Keratinocyte (primary cell): ENCODE data around the gene CCNH. TPM values are rescaled to one million over a fixed set of nuclear protein-coding genes. Genes with fewer than 3 reads are reported as not detected.

Source experiments
- DNase-seq: peaks from one replicate; pipeline ENCODE4 v3.0.0-alpha.2; 2011; ENCODE audit warnings: low read depth, missing footprints, low spot score
- FAIRE-seq: peaks from 2 replicates; lab custom pipeline; 2011; peaks lifted over from hg19 to GRCh38; lab: Jason Lieb, UNC
- H2AFZ ChIP-seq: 2 replicates; pipeline ENCODE4 v1.6.0; 2012; ENCODE audit warnings: low read length, control low read depth, inconsistent platforms; ENCODE audit not compliant: control insufficient read depth
- H3K27ac ChIP-seq: 2 replicates; pipeline ENCODE4 v1.5.1; 2011; ENCODE audit warnings: low read length; ENCODE audit not compliant: control insufficient read depth, insufficient read depth
- H3K27me3 ChIP-seq: 3 replicates; pipeline ENCODE4 v1.6.0; 2011; ENCODE audit warnings: low read length; ENCODE audit not compliant: control insufficient read depth, insufficient read depth; ENCODE audit errors: extremely low read depth
- H3K36me3 ChIP-seq, 2 experiments: 2 replicates in 1 of 2; 3 replicates in 1 of 2; pipeline ENCODE4 v1.5.1; 2011; ENCODE audit warnings: low read length in 2 of 2, mild to moderate bottlenecking in 1 of 2; ENCODE audit not compliant: control insufficient read depth in 2 of 2, insufficient read depth in 2 of 2; ENCODE audit errors: extremely low read depth in 1 of 2
- H3K4me1 ChIP-seq: 3 replicates; pipeline ENCODE4 v1.5.1; 2011; ENCODE audit warnings: low read length; ENCODE audit not compliant: control insufficient read depth, insufficient read depth; ENCODE audit errors: extremely low read depth
- H3K4me2 ChIP-seq: 3 replicates; pipeline ENCODE4 v1.6.0; 2011; ENCODE audit warnings: low read depth, low read length; ENCODE audit not compliant: control insufficient read depth, insufficient read depth; ENCODE audit errors: extremely low read depth
- H3K4me3 ChIP-seq, 3 experiments: fragments of 200-600 bp in 1 of 3; sonication (generic) in 1 of 3; 2 replicates in 2 of 3; 3 replicates in 1 of 3; pipeline ENCODE4 v1.5.1; 2011 to 2016; ENCODE audit warnings: low read length in 3 of 3, mild to moderate bottlenecking in 3 of 3, control low read depth in 2 of 3, inconsistent platforms in 1 of 3, low read depth in 1 of 3, mixed read lengths in 1 of 3, mixed run types in 1 of 3, moderate library complexity in 1 of 3; ENCODE audit not compliant: control insufficient read depth in 2 of 3, insufficient read depth in 2 of 3; ENCODE audit errors: extremely low read depth in 1 of 3
- H3K79me2 ChIP-seq: 2 replicates; pipeline ENCODE4 v1.6.0; 2012; ENCODE audit warnings: low read length; ENCODE audit not compliant: control insufficient read depth, insufficient read depth
- H3K9ac ChIP-seq: 3 replicates; pipeline ENCODE4 v1.6.0; 2011; ENCODE audit warnings: low read length; ENCODE audit not compliant: control insufficient read depth, insufficient read depth; ENCODE audit errors: extremely low read depth
- H3K9me1 ChIP-seq: 3 replicates; pipeline ENCODE4 v1.6.0; 2011; ENCODE audit warnings: low read length; ENCODE audit not compliant: control insufficient read depth, insufficient read depth; ENCODE audit errors: extremely low read depth
- H3K9me3 ChIP-seq: 2 replicates; pipeline ENCODE4 v1.5.1; 2012; ENCODE audit warnings: low read depth, low read length; ENCODE audit not compliant: control insufficient read depth
- H4K20me1 ChIP-seq: 3 replicates; pipeline ENCODE4 v1.6.0; 2011; ENCODE audit warnings: low read length; ENCODE audit not compliant: control insufficient read depth, insufficient read depth; ENCODE audit errors: extremely low read depth
- CTCF ChIP-seq, 3 experiments: IDR thresholded peaks in 1 of 3; conservative IDR thresholded peaks in 1 of 3; optimal IDR thresholded peaks in 1 of 3; 2 replicates in 2 of 3; 3 replicates in 1 of 3; pipeline versions ENCODE3 to v1.5.1; 2011; ENCODE audit warnings: low read length in 3 of 3, mild to moderate bottlenecking in 3 of 3, moderate library complexity in 2 of 3, control low read depth in 1 of 3, inconsistent platforms in 1 of 3; ENCODE audit not compliant: insufficient read depth in 2 of 3; ENCODE audit errors: extremely low read depth in 1 of 3
- EZH2 ChIP-seq: IDR thresholded peaks from one replicate; pipeline ENCODE4 v1.6.1; 2012; ENCODE audit warnings: inconsistent platforms, mild to moderate bottlenecking, low read length, moderate library complexity
- dilution Hi-C: fragments of 300-500 bp; cut with MboI; formaldehyde crosslinking; loops from one replicate; pipeline ENCODE4 v1.7.0; 2020; ENCODE audit warnings: low sequenced_read_pairs; ENCODE audit not compliant: extremely low pct_ligation_motif_present
- polyA plus RNA-seq, 5 experiments: library from polyadenylated mRNA; depleted of rRNA in 3 of 5; stranded (reverse) in 3 of 5; stranded (forward) in 1 of 5; unstranded in 1 of 5; fragments of >200 nt; gene quantifications; 1 replicate in 1 of 5; 2 replicates in 3 of 5; 3 replicates in 1 of 5; pipeline versions ENCODE4 v1.2.1 to v1.2.3, GENCODE V29; 2011 to 2012; ENCODE audit warnings: missing spikeins in 2 of 5, low read depth in 1 of 5, low replicate concordance in 1 of 5

Gene CCNH
- polyA plus RNA-seq, 1 donor (not counting 4 experiments of a cell fraction or from before 2014, with no cell fraction given), result 56.5 TPM

- Histone ChIP-seq H4K20me1 (peaks cover 2% of the 10 kb centered on the region), H3K79me2 (no peaks in the 10 kb centered on the region), H3K27me3 (no peaks in the 10 kb centered on the region), H3K4me1 (peaks cover 21% of the 10 kb centered on the region), H3K9me3 (no peaks in the 10 kb centered on the region), H3K4me3 (no peak overlapping the region), H3K9me1 (no peaks in the 10 kb centered on the region), H3K27ac (peak overlapping the region; percentile 28), H3K4me2 (no peak overlapping the region), H3K9ac (no peak overlapping the region), H2AFZ (no peak overlapping the region), H3K36me3 (peaks cover 17 to 37% of the 10 kb centered on the region in 2 experiments)
- DNase-seq (no peak), FAIRE-seq (no peak)
- TF ChIP-seq EZH2 (no peak), CTCF (optimal IDR thresholded peaks at IDR 0.05 in 1 of 3, IDR thresholded peaks at IDR 0.05 in 1 of 3, conservative IDR thresholded peaks at IDR 0.05 in 1 of 3; ENCODE audit: extremely low read depth in 1 of 3, insufficient read depth in 2 of 3, low read length in 3 of 3) (no peak)
- dilution Hi-C loops, result no loop called here
Observed at GRCh38 chr5:87394411-87395165, 18.1 kb downstream of the CCNH start.

- FAIRE-seq, result no peak
- peaks cover 21 to 31% of the 10 kb centered on the region in 2 experiments for H3K36me3 ChIP-seq
- peak overlapping the region; percentile 43 for H3K4me2 ChIP-seq
- H3K27me3 ChIP-seq, result no peaks in the 10 kb centered on the region
- H3K4me1 ChIP-seq, result peaks cover 14% of the 10 kb centered on the region
- TF ChIP-seq CTCF (optimal IDR thresholded peaks at IDR 0.05 in 1 of 3, IDR thresholded peaks at IDR 0.05 in 1 of 3, conservative IDR thresholded peaks at IDR 0.05 in 1 of 3; ENCODE audit: extremely low read depth in 1 of 3, insufficient read depth in 2 of 3, low read length in 3 of 3), result no peak
- TF ChIP-seq EZH2, result no peak
- H3K9me3 ChIP-seq, result no peaks in the 10 kb centered on the region
- H4K20me1 ChIP-seq, result peaks cover 2% of the 10 kb centered on the region
- no peaks in the 10 kb centered on the region for H3K9me1 ChIP-seq
- no peak overlapping the region for H3K4me3 ChIP-seq
- peak overlapping the region; percentile 62 for H3K27ac ChIP-seq
- no peak overlapping the region for H3K9ac ChIP-seq
- H2AFZ ChIP-seq, result no peak overlapping the region
- dilution Hi-C loops, result no loop called here
- no peak for DNase-seq
- no peaks in the 10 kb centered on the region for H3K79me2 ChIP-seq
Observed at GRCh38 chr5:87393331-87393730, 19.4 kb downstream of the CCNH start.
